H1 (cell line): ENCODE data around the gene MTFR2. TPM values are rescaled to one million over a fixed set of nuclear protein-coding genes. Genes with fewer than 3 reads are reported as not detected.

Experiments
- CTCF ChIA-PET: fragments of 300-600 bp; sonication (Branson Sonifier 250); formaldehyde crosslinking; loops from one replicate; lab custom pipeline; 2021; ENCODE audit not compliant: partially characterized antibody; lab: Charles Lee
- POLR2A ChIA-PET: fragments of 300-600 bp; sonication (Branson Sonifier 250); formaldehyde crosslinking; loops from one replicate; lab custom pipeline; 2021; ENCODE audit warnings: inconsistent platforms; ENCODE audit not compliant: partially characterized antibody; lab: Charles Lee
- DNase-seq, 2 experiments: peaks; one replicate each; pipeline versions ENCODE4 v3.0.0 to v3.0.0-alpha.2; 2010 to 2022; ENCODE audit warnings: low spot score in 2 of 2, low read depth in 1 of 2, mixed read lengths in 1 of 2
- FAIRE-seq: peaks from 2 replicates; lab custom pipeline; 2011; peaks lifted over from hg19 to GRCh38; lab: Jason Lieb, UNC
- H2AFZ ChIP-seq: 2 replicates; pipeline ENCODE4 v1.8.1; 2012; ENCODE audit warnings: low read length, inconsistent platforms
- H2AK5ac ChIP-seq: 2 replicates; pipeline ENCODE4 v1.6.1; 2013; ENCODE audit warnings: low read depth, low read length
- H2BK120ac ChIP-seq: replicated peaks from 2 replicates; pipeline ENCODE3; 2013; ENCODE audit warnings: low read depth, low read length, inconsistent platforms
- H2BK12ac ChIP-seq: 2 replicates; pipeline ENCODE4 v1.6.1; 2013; ENCODE audit warnings: low read depth, low read length
- H2BK15ac ChIP-seq: 2 replicates; pipeline ENCODE4 v1.6.1; 2013; ENCODE audit warnings: low read length
- H2BK20ac ChIP-seq: 2 replicates; pipeline ENCODE4 v1.6.1; 2013; ENCODE audit warnings: low read length
- H2BK5ac ChIP-seq: 2 replicates; pipeline ENCODE4 v1.6.1; 2013; ENCODE audit warnings: low read depth, low read length
- H3K14ac ChIP-seq: 2 replicates; pipeline ENCODE4 v1.6.1; 2013; ENCODE audit warnings: inconsistent platforms; ENCODE audit not compliant: insufficient read length
- H3K18ac ChIP-seq: 2 replicates; pipeline ENCODE4 v1.6.1; 2013; ENCODE audit warnings: low read length; ENCODE audit errors: extremely low read depth
- H3K23ac ChIP-seq: 2 replicates; pipeline ENCODE4 v1.6.1; 2013; ENCODE audit warnings: inconsistent platforms; ENCODE audit not compliant: insufficient read length
- H3K23me2 ChIP-seq: 2 replicates; pipeline ENCODE4 v1.6.1; 2013; ENCODE audit warnings: low read depth, low read length
- H3K27ac ChIP-seq: 2 replicates; pipeline ENCODE4 v1.6.1; 2011; ENCODE audit warnings: low read depth, low read length, inconsistent platforms
- H3K27me3 ChIP-seq, 4 experiments: replicated peaks in 1 of 4; 1 replicate in 1 of 4; 2 replicates in 3 of 4; pipeline versions ENCODE4 v1.6.1 to v1.8.1; 2011 to 2013; ENCODE audit warnings: low read length in 3 of 4, mild to moderate bottlenecking in 3 of 4, inconsistent platforms in 2 of 4, mixed read lengths in 2 of 4, moderate library complexity in 1 of 4; ENCODE audit not compliant: control insufficient read depth in 3 of 4, insufficient read depth in 3 of 4; ENCODE audit errors: extremely low read depth in 1 of 4
- H3K36me3 ChIP-seq, 4 experiments: 2 replicates each; pipeline versions ENCODE4 v1.6.1 to v1.8.1; 2011 to 2013; ENCODE audit warnings: mild to moderate bottlenecking in 4 of 4, low read length in 3 of 4, moderate library complexity in 2 of 4, control low read depth in 1 of 4, inconsistent platforms in 1 of 4; ENCODE audit not compliant: insufficient read depth in 4 of 4, control insufficient read depth in 2 of 4
- H3K4ac ChIP-seq: replicated peaks from 2 replicates; pipeline ENCODE3; 2013; ENCODE audit warnings: low read length, low read depth, mixed read lengths, inconsistent platforms; ENCODE audit not compliant: insufficient read length
- H3K4me1 ChIP-seq, 4 experiments: replicated peaks in 1 of 4; 1 replicate in 1 of 4; 2 replicates in 3 of 4; pipeline versions ENCODE4 v1.6.1 to v1.8.1; 2011 to 2013; ENCODE audit warnings: low read length in 3 of 4, inconsistent platforms in 2 of 4, mixed read lengths in 1 of 4; ENCODE audit not compliant: insufficient read depth in 4 of 4, control insufficient read depth in 3 of 4
- H3K4me2 ChIP-seq, 2 experiments: 2 replicates each; pipeline versions ENCODE4 v1.6.1 to v1.8.1; 2011 to 2013; ENCODE audit warnings: low read depth in 2 of 2, low read length in 2 of 2, control low read depth in 1 of 2, inconsistent platforms in 1 of 2, mild to moderate bottlenecking in 1 of 2; ENCODE audit not compliant: insufficient read depth in 1 of 2
- H3K4me3 ChIP-seq, 4 experiments: fragments of 200-600, 300-600 bp in 1 of 4; sonication (generic), shearing (Covaris generic), sonication (Bioruptor Twin) in 1 of 4; 2 replicates each; pipeline versions ENCODE4 v1.5.1 to v1.8.1; 2011 to 2016; ENCODE audit warnings: low read length in 4 of 4, low read depth in 3 of 4, control low read depth in 2 of 4, inconsistent platforms in 2 of 4, mild to moderate bottlenecking in 2 of 4, mixed read lengths in 1 of 4, moderate library complexity in 1 of 4; ENCODE audit not compliant: insufficient read depth in 2 of 4; ENCODE audit errors: extremely low read depth in 1 of 4
- H3K56ac ChIP-seq: replicated peaks from 2 replicates; pipeline ENCODE3; 2013; ENCODE audit warnings: low read depth, mild to moderate bottlenecking, mixed read lengths, low read length, inconsistent platforms; ENCODE audit not compliant: insufficient read length
- H3K79me1 ChIP-seq: 2 replicates; pipeline ENCODE4 v1.6.1; 2013; ENCODE audit warnings: low read depth, low read length, control low read depth
- H3K79me2 ChIP-seq, 2 experiments: 2 replicates each; pipeline versions ENCODE4 v1.6.1 to v1.8.1; 2012 to 2013; ENCODE audit warnings: low read length in 2 of 2, mild to moderate bottlenecking in 2 of 2, inconsistent platforms in 1 of 2; ENCODE audit not compliant: insufficient read depth in 2 of 2, control insufficient read depth in 1 of 2
- H3K9ac ChIP-seq, 4 experiments: replicated peaks in 1 of 4; 1 replicate in 1 of 4; 2 replicates in 3 of 4; pipeline versions ENCODE4 v1.6.1 to v1.8.1; 2011 to 2013; ENCODE audit warnings: low read depth in 3 of 4, low read length in 3 of 4, control low read depth in 2 of 4, mild to moderate bottlenecking in 2 of 4, moderate library complexity in 2 of 4, inconsistent platforms in 1 of 4; ENCODE audit errors: extremely low read depth in 1 of 4
- H3K9me3 ChIP-seq, 2 experiments: 2 replicates each; pipeline versions ENCODE4 v1.6.1 to v1.8.1; 2012 to 2013; ENCODE audit warnings: mild to moderate bottlenecking in 2 of 2, moderate library complexity in 2 of 2, control low read depth in 1 of 2, inconsistent platforms in 1 of 2, low read depth in 1 of 2, low read length in 1 of 2, mixed read lengths in 1 of 2; ENCODE audit not compliant: insufficient read depth in 2 of 2
- H4K20me1 ChIP-seq, 2 experiments: replicated peaks in 1 of 2; 2 replicates each; pipeline versions ENCODE3 to v1.8.1; 2011 to 2013; ENCODE audit warnings: inconsistent platforms in 2 of 2, low read length in 2 of 2, mild to moderate bottlenecking in 1 of 2; ENCODE audit not compliant: insufficient read depth in 2 of 2, control insufficient read depth in 1 of 2
- H4K5ac ChIP-seq: 2 replicates; pipeline ENCODE4 v1.6.1; 2013; ENCODE audit warnings: low read length, low read depth, mixed read lengths, inconsistent platforms; ENCODE audit not compliant: insufficient read length
- H4K8ac ChIP-seq: 2 replicates; pipeline ENCODE4 v1.8.0; 2013; ENCODE audit warnings: mild to moderate bottlenecking, moderate library complexity, low read length, inconsistent platforms; ENCODE audit not compliant: insufficient read depth; ENCODE audit errors: extremely low read depth
- H4K91ac ChIP-seq: replicated peaks from 2 replicates; pipeline ENCODE3; 2013; ENCODE audit warnings: low read length, mixed read lengths, inconsistent platforms; ENCODE audit not compliant: insufficient read length
- ATF3 ChIP-seq: IDR thresholded peaks from 2 replicates; pipeline ENCODE4 v1.6.1; 2011; ENCODE audit warnings: low read depth, mild to moderate bottlenecking, low read length; ENCODE audit not compliant: insufficient read depth
- CEBPB ChIP-seq: IDR thresholded peaks from 2 replicates; pipeline ENCODE4 v1.6.1; 2012; ENCODE audit warnings: low read depth, low read length
- HDAC6 ChIP-seq: IDR thresholded peaks from one replicate; pipeline ENCODE4 v1.7.1; 2012; ENCODE audit warnings: low read depth, mild to moderate bottlenecking, inconsistent platforms, low read length, moderate library complexity
- SRF ChIP-seq: IDR thresholded peaks from 2 replicates; pipeline ENCODE4 v1.6.1; 2011; ENCODE audit warnings: mild to moderate bottlenecking, low read depth, low read length, moderate library complexity
- WGBS, 2 experiments: shearing (Covaris generic) in 1 of 2; methylation state at CpG; one replicate each; pipeline versions ENCODE4 v1.1.6 to v1.1.7; 2013 to 2015; ENCODE audit warnings: low lambda C conversion rate in 2 of 2, mixed read lengths in 2 of 2, inconsistent platforms in 1 of 2, low coverage in 1 of 2, missing lambda C conversion rate in 1 of 2; ENCODE audit not compliant: insufficient replicate concordance in 2 of 2, insufficient coverage in 1 of 2, insufficient read length in 1 of 2; ENCODE audit errors: extremely low coverage in 1 of 2, missing lambda C conversion rate in 1 of 2; 5-methylcytosine and 5-hydroxymethylcytosine counted together
- polyA plus RNA-seq, 7 experiments: library from polyadenylated mRNA; depleted of rRNA in 3 of 7; stranded (reverse) in 5 of 7; unstranded in 2 of 7; fragments of >200 nt in 5 of 7; fragments of 200-250 nt in 2 of 7; gene quantifications; 1 replicate in 5 of 7; 2 replicates in 1 of 7; 4 replicates in 1 of 7; pipeline versions ENCODE4 v1.2.1 to v1.2.3, GENCODE V29; 2011 to 2013; ENCODE audit warnings: missing spikeins in 2 of 7, mixed read lengths in 2 of 7
- total RNA-seq: library from RNA; stranded (reverse); fragmentation: NEBNext Ultra II Directional; extraction: Animal tissue kit (Norgen Biotek cat#: 25700); gene quantifications from 2 replicates; pipeline ENCODE4 v1.2.1, GENCODE V29; 2021

The MTFR2 gene
- total and polyA plus RNA-seq, 2 of the 8 experiments (the other 6 are each of a cell fraction or from before 2014, with no cell fraction given), result 8.5 to 10.7 TPM

GRCh38 chr6:136226027-136226673, 24.0 kb downstream of the MTFR2 start:
- no peak overlapping the region for H4K8ac ChIP-seq
- POLR2A ChIA-PET, result interaction anchor here (2.3 kb wide), 1 partner anchor 64 kb away, joined by 11 read pairs; the partner anchor contains the start of gene BCLAF1
- H3K27ac ChIP-seq, result no peak overlapping the region
- H2AK5ac ChIP-seq, result no peak overlapping the region
- H2BK120ac ChIP-seq, result no peak overlapping the region
- no peaks in the 10 kb centered on the region for H3K23me2 ChIP-seq
- no peaks in the 10 kb centered on the region for H3K79me2 ChIP-seq
- no peak overlapping the region for H2AFZ ChIP-seq
- H3K4me3 ChIP-seq, result no peak overlapping the region
- no peaks in the 10 kb centered on the region for H3K4me1 ChIP-seq
- H4K20me1 ChIP-seq, result no peaks in the 10 kb centered on the region
- no peak overlapping the region for H3K56ac ChIP-seq
- H3K27me3 ChIP-seq, result no peaks in the 10 kb centered on the region
- H2BK15ac ChIP-seq, result no peak overlapping the region
- H3K18ac ChIP-seq, result no peak overlapping the region
- no peak overlapping the region for H2BK5ac ChIP-seq
- H3K4ac ChIP-seq, result no peak overlapping the region
- no peak overlapping the region for H2BK12ac ChIP-seq
- no peaks in the 10 kb centered on the region; a peak in 2 of 8 replicates for H3K36me3 ChIP-seq
- no peak overlapping the region for H3K23ac ChIP-seq
- H2BK20ac ChIP-seq, result no peak overlapping the region
- H3K9ac ChIP-seq, result no peak overlapping the region
- H3K4me2 ChIP-seq, result no peak overlapping the region
- DNase-seq, result peak in 1 of 2 experiments; percentile 72
- no peak overlapping the region for H4K5ac ChIP-seq
- 47% methylated on average over 12 of the region's 12 CpGs; no CpG with 5 or more reads in 1 of the 2 experiments for WGBS, 2 experiments
- H3K14ac ChIP-seq, result no peak overlapping the region
- no peak overlapping the region for H4K91ac ChIP-seq
- no peaks in the 10 kb centered on the region for H3K9me3 ChIP-seq
- CTCF ChIA-PET, result interaction anchor here (0.6 to 3.8 kb wide), 80 partner anchors 9 to 1481 kb away, joined by 3 to 32 read pairs (median 4); no protein-coding TSS in a partner anchor
- H3K79me1 ChIP-seq, result no peaks in the 10 kb centered on the region
- no peak for FAIRE-seq
- TF ChIP-seq ATF3 (no peak), HDAC6 (no peak), CEBPB (peak; percentile 49; the same call in 1 of the 2 replicates), SRF (no peak)
